ENCODE results near the gene IHH.

GRCh38 chr2:219056896-219057708 lies 3.6 kb downstream of the IHH start:
- TF ChIP-seq CTCF (IDR thresholded peaks at IDR 0.05 in 4 of 5, conservative IDR thresholded peaks at IDR 0.05 in 1 of 5) (no peak), POLR2A (IDR thresholded peaks at IDR 0.05) (no peak)
